ENCODE data around the gene FSTL3.
A peak's percentile ranks its signal among the peaks of the same experiment; 100 is the strongest.
"Not testable (repeated sequence)": the region's sequence is repeated elsewhere in the genome, so short reads cannot be mapped to it uniquely, and the experiment has no call there.

Gene FSTL3

DNA sequence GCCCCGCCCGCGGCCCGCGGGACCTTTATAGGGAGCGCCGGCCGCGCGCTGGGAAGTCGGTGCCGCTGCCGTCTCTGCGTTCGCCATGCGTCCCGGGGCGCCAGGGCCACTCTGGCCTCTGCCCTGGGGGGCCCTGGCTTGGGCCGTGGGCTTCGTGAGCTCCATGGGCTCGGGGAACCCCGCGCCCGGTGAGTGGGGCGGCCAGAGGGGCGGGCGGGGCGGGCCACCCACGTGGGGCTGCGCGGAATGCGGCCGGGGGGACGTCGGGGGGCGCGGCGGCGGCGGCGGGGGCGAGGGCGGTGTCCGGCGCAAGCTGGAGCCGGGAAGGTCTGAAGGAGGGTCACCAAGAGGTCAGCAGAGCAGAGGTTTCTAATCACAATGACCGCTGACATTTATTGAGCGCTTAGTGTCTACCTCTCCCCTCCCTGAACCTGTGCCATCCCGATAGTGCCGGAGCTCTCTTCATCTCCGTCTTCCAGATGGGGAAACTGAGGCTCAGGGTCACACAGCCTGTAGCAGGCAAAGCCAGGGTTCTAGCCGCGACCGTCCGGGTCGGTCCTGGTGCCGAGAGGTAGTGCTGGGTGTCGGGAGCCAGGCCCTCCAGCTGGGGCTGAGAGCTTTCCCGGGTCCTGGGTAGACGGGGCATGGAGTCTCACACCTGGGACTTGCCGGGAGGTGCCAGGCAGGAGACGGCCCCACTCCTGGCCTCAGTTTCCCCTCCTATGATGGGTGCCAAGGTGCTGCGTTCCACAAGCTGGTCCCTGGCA is at the start of gene FSTL3:
TSS of gene FSTL3 (plus strand) at position 54 of the 767 bp plus-strand sequence. CDS start at position 86, 32 bp downstream.
- DNase-seq, result no peak

DNA sequence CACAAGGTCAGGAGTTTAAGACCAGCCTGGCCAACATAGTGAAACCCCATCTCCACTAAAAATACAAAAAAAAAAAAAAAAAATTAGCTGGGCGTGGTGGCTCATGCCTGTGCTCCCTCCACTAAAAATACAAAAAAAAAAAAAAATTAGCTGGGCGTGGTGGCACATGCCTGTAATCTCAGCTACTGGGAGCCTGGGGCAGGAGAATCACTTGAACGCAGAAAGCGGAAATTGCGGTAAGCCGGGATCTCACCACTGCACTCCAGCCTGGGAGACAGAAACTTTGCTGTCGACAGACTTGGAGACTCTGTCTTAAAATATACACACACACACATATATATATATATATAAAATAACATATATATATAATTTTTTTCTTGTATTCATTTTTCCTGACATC is 49.6 kb upstream of the FSTL3 start:
- DNase-seq, result not testable (repeated sequence)

DNA sequence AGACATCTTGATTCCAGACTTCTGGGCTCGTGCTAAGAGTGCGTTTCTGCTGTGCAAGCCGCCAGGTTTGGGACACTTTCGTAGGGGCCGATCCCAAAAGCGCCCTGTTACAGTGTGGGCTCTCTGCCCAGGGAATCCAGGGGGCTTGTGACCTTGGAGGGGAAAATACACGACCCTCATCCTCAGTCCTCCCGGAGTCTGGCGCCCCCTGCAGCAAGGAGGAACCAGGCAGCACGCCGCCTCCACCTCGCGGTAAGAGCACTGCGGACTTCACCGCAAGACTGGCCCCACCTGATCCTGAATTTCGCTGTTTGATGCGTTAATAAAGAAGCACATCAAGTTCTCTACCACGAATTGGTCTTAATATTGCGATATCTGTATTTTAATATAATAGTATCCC is 48.0 kb upstream of the FSTL3 start:
- DNase-seq, result peak; percentile 25

DNA sequence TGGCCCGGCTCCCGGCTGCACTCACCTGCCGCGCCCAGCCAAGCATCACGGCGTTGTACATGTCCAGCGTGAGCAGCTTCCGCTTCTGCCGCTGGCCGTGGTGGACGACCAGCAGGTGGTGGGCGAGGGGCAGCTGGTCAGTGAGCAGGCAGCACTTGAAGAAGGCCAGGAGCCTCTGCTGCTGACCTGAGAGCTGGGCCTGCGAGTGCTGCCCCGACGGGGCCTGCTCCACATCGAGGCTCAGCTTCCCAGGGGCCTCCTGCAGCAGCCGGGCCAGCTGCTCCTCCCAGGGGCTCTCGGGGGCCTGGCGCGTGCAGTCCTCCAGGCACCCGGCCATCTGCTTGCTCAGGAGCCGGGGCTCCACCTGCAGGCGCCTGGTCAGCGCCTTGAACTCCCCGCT is 46.7 kb upstream of the FSTL3 start:
- not testable (repeated sequence) for DNase-seq

DNA sequence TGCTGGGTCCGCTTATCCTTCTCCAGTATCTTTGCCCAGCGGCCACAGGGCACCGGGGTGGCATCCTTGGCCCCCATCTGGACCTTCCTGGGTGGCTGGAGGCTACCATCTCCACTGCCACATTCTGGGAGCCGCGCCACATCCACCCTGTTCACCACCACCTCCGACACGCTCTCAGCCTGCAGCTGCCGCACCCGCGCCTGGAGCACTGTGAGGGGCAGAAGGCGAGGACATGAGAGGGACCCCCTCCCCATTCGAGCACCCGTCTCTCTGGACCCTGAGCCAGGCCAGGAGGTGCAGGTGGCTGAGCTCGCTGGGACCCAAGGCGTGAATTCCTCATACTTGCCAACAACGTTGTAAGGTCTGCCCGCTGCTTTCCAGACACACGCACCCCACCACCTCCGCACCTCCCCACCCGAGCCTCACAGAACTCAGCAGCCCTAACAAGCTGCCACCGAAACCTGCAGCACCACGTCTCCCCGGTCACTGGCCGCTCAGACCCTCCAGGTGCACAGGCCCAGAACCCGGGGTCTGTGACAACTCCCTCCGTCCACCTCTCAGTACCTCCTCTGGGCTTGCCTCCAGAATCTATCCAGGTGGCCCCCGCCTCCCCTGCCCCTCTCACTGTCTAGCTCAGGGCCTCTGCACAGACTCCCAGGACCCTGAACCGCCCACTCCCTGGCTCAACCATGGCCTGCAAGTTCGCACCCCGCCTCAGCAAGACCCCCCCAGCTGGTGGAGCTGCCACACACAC is 46.1 kb upstream of the FSTL3 start:
- no peak for DNase-seq

DNA sequence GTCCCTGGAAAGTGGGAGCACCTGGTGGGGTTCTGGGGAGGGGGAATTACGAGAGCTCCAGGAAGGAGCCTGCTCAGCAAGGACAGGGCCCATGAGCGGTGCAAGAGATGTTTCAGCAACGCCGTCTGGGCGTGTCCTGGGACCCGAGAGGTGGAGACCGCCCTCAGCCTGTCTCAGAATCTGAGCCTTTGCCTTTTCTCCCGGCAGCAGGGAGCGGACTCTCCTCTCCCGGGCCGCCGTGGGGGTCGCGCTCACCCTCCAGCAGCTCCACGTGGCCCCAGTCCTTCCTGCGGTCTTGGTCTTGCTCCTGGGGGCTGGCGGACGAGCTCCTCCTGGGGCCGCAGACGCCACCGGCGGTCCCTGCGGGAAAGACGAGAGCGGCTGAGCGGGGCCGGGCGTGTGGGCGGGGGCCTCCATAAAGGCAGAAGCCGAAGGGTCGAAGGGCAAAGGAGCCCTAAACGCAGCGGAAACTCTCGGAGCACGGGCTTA is 43.6 kb upstream of the FSTL3 start:
- DNase-seq, result peak; percentile 51

DNA sequence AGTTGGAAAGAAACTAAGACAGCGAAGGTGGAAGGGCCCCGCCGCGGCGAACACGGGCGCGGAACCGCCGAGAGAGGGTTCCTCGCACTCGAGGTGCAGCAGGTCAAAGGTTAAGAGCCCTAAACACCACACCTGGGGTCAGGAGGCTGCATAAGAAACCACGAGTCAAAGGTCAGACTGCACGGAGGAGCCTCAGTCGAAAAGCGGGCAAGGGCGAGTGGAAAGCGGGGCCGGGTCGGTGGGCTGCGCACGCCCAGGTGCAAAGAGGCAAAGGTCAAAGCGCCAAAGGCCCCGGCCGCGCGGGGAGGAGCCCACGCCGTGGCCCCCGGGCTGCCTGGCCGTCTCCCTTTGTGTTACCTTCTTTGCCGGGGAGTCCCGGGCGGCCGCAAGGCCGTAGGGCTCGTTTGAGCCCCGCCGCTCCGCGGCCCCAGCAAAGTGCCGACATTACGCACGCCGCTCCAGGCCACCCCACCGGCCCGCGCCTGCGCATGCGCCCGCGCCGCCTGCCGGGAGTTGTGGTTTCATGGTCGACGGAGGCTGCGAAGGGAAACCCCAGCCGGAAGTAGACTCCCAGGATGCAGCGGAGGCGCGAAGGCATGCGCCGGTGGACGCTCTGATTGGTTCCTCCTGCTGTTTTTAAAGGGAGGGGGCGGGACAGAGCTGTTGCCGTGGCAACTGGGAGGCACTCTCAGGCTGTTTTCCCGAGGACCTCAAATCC is 43.0 kb upstream of the FSTL3 start, which contains the start of gene POLRMT:
TSS of gene POLRMT (minus strand) at position 470 of the 718 bp plus-strand sequence. CDS start at position 445, 25 bp downstream.
- peak; percentile 99 for DNase-seq

DNA sequence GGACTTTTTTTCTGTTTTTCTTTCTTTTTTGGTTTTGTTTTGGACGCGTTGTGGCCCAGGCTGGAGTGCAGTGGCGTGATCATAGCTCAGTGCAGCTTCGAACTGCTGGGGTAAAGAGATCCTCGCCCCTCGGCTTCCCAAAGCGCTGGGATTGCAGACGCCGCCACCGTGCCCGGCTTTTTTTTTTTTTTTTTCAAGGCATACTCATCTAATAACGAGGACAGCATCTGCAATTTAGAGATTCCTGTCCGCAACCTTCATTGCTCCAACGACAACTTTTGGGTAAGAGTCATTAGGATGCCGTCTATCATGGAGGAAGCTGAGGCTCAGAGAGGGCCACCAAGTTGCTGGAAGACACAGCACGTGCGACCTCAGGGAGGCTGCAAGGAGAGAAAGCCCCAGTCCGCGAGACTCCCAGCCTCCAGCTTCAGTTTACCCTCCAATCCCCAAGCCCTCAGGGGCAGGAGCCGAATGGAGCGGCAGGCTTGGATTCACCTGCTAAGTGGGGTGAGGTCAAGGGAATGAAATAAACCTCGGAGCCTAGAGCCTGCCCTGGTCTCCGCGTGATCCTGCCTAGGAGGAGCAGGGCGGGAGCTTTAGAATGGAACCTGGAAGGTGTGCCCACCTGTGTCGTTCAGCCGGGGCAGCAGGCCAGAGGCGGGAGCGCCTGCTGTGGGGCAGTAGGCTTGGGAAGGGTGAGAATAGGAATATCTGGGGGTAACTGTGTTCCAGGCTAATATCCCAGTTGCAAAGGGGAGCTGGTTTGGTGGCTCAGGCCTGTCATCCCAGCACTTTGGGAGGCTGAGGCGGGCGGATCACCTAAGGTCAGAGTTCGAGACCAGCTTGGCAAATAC is 42.2 kb upstream of the FSTL3 start:
- DNase-seq, result peak; percentile 46

DNA sequence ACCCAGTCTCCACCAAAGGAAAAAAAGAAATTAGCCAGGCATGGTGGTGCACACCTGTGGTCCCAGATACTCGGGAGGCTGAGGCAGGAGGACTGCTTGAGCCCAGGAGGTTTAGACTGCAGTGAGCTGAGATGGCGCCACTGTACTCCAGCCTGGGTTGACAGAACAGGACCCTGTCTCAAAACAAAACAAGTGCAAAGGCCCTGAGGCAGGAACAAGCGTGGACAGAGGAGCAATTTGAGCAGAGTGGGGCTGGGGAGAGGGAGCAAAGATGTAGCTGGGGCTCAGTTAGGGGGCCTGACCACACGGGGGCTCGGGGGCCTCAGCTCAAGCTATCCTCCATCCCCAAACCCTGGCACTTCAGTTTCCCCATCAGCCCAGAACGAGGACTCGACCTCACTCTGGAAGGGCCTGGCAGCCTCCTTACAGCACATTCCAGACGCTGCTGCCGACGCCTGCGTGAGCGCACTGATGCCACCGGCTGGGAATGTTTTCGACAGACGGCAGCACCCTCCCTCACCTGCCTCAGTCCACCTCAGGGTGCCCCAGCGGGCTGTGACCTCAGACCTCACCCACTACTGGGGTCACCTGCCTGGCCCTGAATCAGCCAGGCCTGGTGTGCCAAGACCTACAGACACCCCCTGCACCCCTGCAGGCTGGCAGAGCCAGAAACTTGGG is 41.1 kb upstream of the FSTL3 start:
- DNase-seq, result no peak

DNA sequence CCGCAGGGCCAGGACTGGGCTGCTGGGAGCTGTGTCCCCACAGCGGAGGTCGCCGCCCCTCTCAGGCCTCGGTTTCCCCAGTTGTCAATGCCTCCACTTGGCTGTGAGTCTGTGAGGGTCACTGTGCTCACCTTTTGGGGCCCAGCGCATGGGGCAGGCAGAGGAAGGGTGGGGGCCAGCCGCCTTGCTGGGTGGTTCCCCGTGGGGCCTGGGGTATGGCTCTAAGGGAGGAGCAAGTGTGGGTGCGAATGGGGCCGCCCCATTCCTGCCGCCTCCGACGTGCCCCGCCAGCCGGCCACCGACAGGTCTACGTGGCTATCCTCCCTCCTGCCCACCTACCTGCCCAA is 37.3 kb upstream of the FSTL3 start:
- no peak for DNase-seq

DNA sequence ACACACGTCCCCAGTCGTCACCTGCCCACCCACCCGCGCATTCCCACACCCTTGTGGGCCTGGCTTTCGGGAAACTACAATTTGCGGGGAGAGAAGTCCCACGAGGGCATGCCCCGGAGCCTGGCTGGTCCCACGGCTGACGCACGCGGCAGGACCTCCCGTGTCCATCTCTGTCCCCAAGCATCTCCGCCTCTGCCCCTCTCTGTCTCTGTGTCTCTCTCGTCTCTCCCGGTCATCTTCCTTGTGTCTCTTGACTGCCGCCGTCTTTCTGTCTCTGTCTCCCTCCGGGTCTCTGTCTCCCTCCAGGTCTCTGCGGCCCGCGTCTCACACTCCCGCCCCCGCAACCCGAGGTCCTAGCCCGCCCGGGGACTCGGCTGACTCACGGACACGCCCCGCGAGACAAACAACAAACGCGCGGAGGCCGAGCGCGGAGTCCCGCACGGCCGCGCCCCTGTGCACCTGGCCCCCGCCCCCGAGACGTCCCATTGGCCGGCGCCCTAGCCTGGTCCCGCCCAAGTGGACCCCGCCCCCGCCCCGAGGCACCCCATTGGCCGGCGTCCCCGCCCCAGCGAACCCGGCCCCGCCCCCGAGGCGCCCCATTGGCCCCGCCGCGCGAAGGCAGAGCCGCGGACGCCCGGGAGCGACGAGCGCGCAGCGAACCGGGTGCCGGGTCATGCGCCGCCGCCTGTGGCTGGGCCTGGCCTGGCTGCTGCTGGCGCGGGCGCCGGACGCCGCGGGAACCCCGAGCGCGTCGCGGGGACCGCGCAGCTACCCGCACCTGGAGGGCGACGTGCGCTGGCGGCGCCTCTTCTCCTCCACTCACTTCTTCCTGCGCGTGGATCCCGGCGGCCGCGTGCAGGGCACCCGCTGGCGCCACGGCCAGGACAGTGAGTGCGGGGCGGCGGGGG is 36.7 kb upstream of the FSTL3 start, which contains the start of gene FGF22:
TSS of gene FGF22 (plus strand) at position 627 of the 908 bp plus-strand sequence. CDS start at position 674, 47 bp downstream.
- DNase-seq, result peak; percentile 90

DNA sequence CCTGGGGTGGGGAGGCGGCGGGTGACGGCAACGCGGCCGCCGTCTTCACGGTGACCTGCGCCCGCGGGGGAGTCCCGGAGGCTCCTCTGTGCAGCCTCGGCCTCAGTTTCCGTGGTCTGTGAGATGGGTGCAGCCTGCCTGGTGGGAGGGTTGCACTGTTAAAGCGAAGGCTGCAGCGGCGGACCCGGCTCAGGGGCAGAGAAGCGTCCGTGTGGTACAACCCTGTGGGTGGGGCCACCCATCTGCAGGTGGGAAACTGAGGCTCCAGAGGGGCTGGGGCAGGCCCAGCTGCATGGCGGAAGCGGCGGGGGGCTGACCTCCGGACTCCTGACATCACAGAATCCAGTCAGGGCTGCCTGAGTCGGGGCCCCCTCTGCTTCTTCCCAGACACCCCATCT is 36.0 kb upstream of the FSTL3 start:
- DNase-seq, result no peak

DNA sequence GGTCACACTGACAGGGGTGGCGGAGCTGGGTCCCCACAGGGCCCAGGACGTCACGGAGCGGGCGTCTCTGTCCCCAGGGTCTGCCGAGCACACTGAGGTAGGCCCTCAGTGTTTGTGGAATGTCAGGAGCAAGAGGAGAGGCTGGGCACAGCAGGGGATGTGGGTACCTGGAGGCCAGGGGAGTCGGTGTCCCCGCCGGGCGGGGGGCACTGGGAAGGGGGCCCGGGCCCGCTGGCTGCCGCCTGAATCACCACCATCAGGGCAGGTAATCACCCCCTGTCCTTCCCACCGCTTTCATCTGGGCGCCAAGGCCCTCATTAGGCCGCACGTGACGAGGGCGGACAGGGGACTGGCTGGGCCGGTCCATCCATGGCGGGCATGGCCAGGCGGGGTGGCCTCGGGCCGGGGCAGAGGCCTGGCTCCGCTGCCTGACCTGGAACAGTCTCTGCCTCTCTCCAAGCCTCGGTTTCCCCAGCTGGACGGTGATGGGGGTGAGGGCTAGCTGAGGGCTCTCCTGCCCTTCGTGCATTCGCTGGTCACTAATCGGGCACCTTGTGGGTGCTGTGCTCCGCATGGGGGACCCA is 35.5 kb upstream of the FSTL3 start:
- no peak for DNase-seq

DNA sequence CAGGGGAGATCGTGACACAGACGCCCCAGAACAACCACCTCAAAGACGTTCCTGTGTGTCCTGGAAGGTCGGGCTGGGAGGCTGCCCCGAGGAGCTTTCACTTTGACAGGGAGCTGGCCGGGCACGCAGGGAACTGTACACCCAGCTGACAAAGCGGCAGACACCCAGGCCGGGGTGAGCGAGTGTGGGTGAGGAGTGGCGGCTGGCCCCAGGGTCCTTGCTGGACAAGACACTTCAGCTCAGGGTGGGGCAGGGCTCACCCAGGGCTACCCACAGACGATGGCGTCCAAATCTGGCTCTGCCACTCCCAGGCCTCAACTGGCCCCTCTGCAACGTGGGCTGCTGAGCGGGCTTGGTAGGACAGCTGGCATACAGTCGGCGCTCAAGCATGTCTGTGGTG is 34.5 kb upstream of the FSTL3 start:
- no peak for DNase-seq

DNA sequence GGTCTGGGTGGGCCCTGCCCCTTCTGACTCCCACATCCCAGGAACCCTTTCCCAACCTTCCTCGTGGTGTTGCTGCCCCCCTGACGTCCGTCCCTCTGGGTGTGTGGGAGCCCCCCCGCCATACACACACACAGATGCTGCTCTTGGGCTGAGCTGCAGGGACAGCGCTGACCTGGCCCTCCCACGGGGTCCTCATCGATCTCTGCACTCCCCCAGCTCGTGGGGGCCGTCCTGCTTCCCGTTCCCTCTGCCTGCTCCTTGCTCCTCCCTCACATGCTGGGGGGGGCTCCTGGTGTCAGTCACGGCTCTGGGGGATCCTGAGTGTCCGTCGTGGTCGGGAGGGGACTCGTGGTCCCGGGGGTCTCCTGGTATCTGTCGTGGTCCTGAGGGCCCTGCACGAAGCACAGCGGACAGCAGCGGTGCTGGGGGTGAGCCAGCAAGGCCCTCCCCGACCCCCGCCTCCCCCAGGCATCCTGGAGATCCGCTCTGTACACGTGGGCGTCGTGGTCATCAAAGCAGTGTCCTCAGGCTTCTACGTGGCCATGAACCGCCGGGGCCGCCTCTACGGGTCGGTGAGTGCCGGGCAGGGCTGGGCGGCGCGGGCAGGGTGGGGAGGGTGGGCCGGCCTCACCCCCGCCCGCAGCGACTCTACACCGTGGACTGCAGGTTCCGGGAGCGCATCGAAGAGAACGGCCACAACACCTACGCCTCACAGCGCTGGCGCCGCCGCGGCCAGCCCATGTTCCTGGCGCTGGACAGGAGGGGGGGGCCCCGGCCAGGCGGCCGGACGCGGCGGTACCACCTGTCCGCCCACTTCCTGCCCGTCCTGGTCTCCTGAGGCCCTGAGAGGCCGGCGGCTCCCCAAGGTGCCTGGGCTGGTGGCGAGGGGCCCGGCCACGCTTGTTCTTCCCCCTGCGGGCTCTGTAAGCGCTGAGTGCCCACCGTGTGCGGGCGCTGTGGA is 33.1 kb upstream of the FSTL3 start:
- no peak for DNase-seq

DNA sequence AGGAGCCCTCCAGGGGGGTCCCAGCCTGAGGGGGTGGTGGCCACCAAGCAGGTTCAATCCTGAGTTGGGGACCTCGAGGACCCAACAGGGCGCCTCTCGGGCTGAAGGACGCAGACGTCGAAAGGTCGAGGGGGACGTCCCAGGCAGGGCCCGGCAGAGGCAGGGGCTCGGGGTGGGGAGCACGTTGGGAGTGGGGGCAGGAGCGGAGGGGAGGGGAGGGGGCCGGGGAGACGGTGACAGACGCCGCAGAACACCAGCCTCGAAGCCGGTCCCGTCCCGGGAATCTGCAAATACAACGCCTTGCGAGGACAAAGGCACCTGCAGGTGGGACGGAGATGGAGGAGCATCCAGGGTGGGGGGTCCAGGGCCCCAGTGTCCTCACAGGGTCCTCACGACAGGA is 32.5 kb upstream of the FSTL3 start:
- DNase-seq, result no peak

DNA sequence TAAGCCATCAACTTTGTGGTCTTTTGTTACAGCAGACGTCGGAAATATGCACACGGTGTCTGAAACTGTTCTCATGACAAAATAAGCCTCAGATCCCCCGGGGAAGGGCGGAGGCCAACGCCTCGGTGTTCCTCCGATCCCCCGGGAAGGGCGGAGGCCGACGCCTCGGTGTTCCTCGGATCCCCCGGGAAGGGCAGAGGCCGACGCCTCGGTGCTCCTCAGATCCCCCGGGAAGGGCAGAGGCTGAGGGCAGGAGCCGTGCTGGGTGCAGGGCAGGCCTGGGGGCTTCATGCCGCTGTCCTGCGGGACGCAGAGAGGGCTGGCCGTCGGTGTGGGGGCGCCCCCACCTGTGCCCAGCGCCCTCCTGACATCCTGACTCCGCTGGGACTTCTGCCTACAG is 31.8 kb upstream of the FSTL3 start:
- no peak for DNase-seq

DNA sequence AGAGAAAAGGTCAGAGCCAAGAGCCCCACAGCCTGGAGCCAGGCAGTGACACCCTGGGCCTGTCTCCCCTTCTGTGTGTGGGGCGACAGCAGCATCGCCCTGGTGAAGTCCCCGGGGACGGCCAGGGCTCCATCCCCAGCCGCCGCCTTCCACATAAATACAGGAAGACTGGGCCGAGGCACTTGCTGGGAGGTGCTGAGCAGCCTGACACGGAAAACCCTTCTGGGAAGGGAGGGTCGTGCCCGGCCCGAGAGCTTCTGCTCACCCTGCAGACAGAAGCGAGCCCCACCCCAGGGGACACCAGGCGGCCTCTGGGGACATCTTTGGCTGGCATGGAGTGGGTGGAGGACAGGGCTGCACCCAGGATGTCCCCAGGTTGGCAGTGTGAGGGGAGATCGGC is 31.4 kb upstream of the FSTL3 start:
- no peak for DNase-seq

All from NCI-H69 (cell line).